Measurements from ENCODE around the gene BRPF3. TPM values are rescaled to one million over a fixed set of nuclear protein-coding genes. Genes with fewer than 3 reads are reported as not detected.

BRPF3 gene
- total and polyA plus RNA-seq, 2 of the 13 experiments (the other 11 are each of a cell fraction or from before 2014, with no cell fraction given): 12.3 to 22.9 TPM

GRCh38 chr6:36280467-36280866 is 83.9 kb downstream of the BRPF3 start (continued):
- no peak for TF ChIP-seq E2F2 (CRISPR knock-in tag; IDR thresholded peaks at IDR 0.05; ENCODE audit: borderline replicate concordance)

- no peaks in the 10 kb centered on the region for H3K79me2 ChIP-seq (ENCODE audit: insufficient read depth, low read length)
- no peak overlapping the region for H3K27ac ChIP-seq (ENCODE audit: extremely low read length, insufficient read depth, low read length)
- in situ Hi-C loops (cut with HindIII; ENCODE audit: extremely low pct_ligation_motif_present, low pct_unique_long_range_greater_than_20kb): no loop called here
- no peaks in the 10 kb centered on the region for H3K9me3 ChIP-seq (ENCODE audit: low read length)
- no peak for FAIRE-seq
- intact Hi-C loops (cut with micrococcal nuclease; ENCODE audit: unreplicated experiment): loop anchor here (1.0 kb wide), 1 partner anchor 33 kb away; no protein-coding TSS in a partner anchor
- ChIA-PET CTCF (ENCODE audit: low intra/inter-chr PET ratio, low total read pairs) (no interaction called here), POLR2A (no interaction called here)
- no peak for TF ChIP-seq MYPOP (CRISPR knock-in tag; IDR thresholded peaks at IDR 0.05)
- TF ChIP-seq SMAD9 (CRISPR knock-in tag; IDR thresholded peaks at IDR 0.05): no peak
- no peak for TF ChIP-seq ZBTB20 (CRISPR knock-in tag; IDR thresholded peaks at IDR 0.05; ENCODE audit: borderline replicate concordance, low read depth)
- TF ChIP-seq GMEB1 (CRISPR knock-in tag; IDR thresholded peaks at IDR 0.05; ENCODE audit: borderline replicate concordance): no peak
- H3K4me2 ChIP-seq (ENCODE audit: low read depth, low read length): no peak overlapping the region
- no peak for DNase-seq (ENCODE audit: low spot score)
- no TSS peak for BruUV-seq (replicated peaks)
- no peak overlapping the region for H2AFZ ChIP-seq (ENCODE audit: low read length)
- WGBS (ENCODE audit: low lambda C conversion rate): 12% methylated on average over 4 of the region's 4 CpGs
- ATAC-seq: no peak
- H3K9ac ChIP-seq (ENCODE audit: insufficient read depth, low read depth, low read length): no peak overlapping the region
- no peak overlapping the region for H3K4me3 ChIP-seq (replicated peaks in 1 of 3; ENCODE audit: insufficient read depth in 1 of 3, low read depth in 2 of 3, low read length in 3 of 3)
- H3K4me1 ChIP-seq (ENCODE audit: insufficient read depth, low read length): no peaks in the 10 kb centered on the region
- no peaks in the 10 kb centered on the region for H4K20me1 ChIP-seq (ENCODE audit: insufficient read depth, low read length)
- H3K36me3 ChIP-seq (replicated peaks in 1 of 2; ENCODE audit: control insufficient read depth in 1 of 2, insufficient read depth in 2 of 2, low read length in 2 of 2): no peaks in the 10 kb centered on the region
- H3K27me3 ChIP-seq (ENCODE audit: control insufficient read depth in 1 of 2, insufficient read depth in 2 of 2, low read length in 2 of 2): peaks cover 0 to 7% of the 10 kb centered on the region in 2 experiments; a peak in 2 of 5 replicates
Observed at GRCh38 chr6:36280983-36281382, 84.4 kb downstream of the BRPF3 start.

Other genes starting within 250 kb of the BRPF3 start
- gene SLC26A8, start 172.1 kb upstream of the BRPF3 start, total RNA-seq (2016; rRNA removed; fragmentation: Illumina TruSeq; extraction: Trizol): not detected in 2 replicates
- gene SLC26A8, start 172.1 kb upstream of the BRPF3 start, polyA plus RNA-seq (2011; rRNA removed): 0.42 and 0.46 TPM in 2 replicates
- gene MAPK14, start 168.9 kb upstream of the BRPF3 start, total RNA-seq (2016; rRNA removed; fragmentation: Illumina TruSeq; extraction: Trizol): 67.3 and 74.9 TPM in 2 replicates
- gene MAPK14, start 168.9 kb upstream of the BRPF3 start, polyA plus RNA-seq (2011; rRNA removed): 52.0 and 66.3 TPM in 2 replicates
- 12.7 and 17.8 TPM in 2 replicates for gene MAPK13, start 66.2 kb upstream of the BRPF3 start, total RNA-seq (2016; rRNA removed; fragmentation: Illumina TruSeq; extraction: Trizol)
- gene MAPK13, start 66.2 kb upstream of the BRPF3 start, polyA plus RNA-seq (2011; rRNA removed): 43.4 and 48.6 TPM in 2 replicates
- not detected in 2 replicates for gene PNPLA1, start 73.3 kb downstream of the BRPF3 start, total RNA-seq (2016; rRNA removed; fragmentation: Illumina TruSeq; extraction: Trizol)
- not detected in 2 replicates for gene PNPLA1, start 73.3 kb downstream of the BRPF3 start, polyA plus RNA-seq (2011; rRNA removed)
- not detected in 2 replicates for gene BNIP5, start 140.1 kb downstream of the BRPF3 start, total RNA-seq (2016; rRNA removed; fragmentation: Illumina TruSeq; extraction: Trizol)
- gene BNIP5, start 140.1 kb downstream of the BRPF3 start, polyA plus RNA-seq (2011; rRNA removed): 0.01 TPM in 1 of 2 replicates, not detected in the other
- not detected in 2 replicates for gene ETV7, start 190.9 kb downstream of the BRPF3 start, total RNA-seq (2016; rRNA removed; fragmentation: Illumina TruSeq; extraction: Trizol)
- not detected in 2 replicates for gene ETV7, start 190.9 kb downstream of the BRPF3 start, polyA plus RNA-seq (2011; rRNA removed)
- not detected in 2 replicates for gene PXT1, start 246.1 kb downstream of the BRPF3 start, total RNA-seq (2016; rRNA removed; fragmentation: Illumina TruSeq; extraction: Trizol)
- 0.04 TPM in 1 of 2 replicates, not detected in the other for gene PXT1, start 246.1 kb downstream of the BRPF3 start, polyA plus RNA-seq (2011; rRNA removed)
- gene KCTD20, start 246.3 kb downstream of the BRPF3 start, total RNA-seq (2016; rRNA removed; fragmentation: Illumina TruSeq; extraction: Trizol): 67.1 and 103 TPM in 2 replicates
- gene KCTD20, start 246.3 kb downstream of the BRPF3 start, polyA plus RNA-seq (2011; rRNA removed): 44.7 and 52.7 TPM in 2 replicates

Measured in HepG2 (cell line).